ENCODE data around the gene ZNF24.

ZNF24 gene

DNA sequence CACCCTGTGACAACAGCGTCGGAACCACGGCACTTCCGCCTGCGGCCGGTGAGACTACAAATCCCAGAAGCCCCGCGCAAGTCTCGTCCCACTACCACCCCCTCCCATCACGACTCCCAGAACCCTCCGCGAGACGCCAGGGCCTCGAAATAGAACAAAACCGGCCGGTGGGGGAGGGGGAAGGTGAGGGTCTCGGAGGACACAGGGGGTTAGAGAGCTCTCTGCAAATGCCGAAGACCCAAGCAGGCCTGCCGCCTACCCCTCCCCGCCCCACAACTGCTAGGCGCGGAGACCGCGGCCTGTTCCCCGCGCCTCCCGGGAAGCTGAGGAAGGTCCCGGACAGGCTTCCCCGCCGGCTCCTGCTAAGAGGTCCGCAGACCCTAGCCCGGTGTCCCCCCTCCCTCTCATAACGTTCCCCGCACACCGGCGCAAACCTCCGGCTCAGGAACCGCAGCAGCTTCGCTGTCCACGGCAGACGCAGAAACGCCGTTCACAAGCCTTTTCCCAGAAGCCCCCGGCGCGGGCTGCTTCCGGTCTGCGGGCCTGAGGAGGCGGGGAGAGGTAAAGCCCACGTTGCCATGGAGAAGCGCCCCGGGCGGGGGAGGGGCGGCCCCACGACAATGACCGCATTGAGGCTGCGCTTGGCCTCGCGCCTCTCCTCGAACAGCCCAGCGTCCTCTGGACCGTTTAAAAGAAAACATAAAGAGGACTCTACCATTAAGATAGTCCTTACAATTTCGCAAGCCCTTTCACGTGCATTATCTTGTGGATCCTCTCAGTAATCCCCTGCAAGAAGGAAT lies at the start of gene ZNF24:
Gene ZNF24, minus strand, starts transcription at position 485 of the 800 bp plus-strand sequence. CDS start 3,770 bp downstream, outside the sequence.
- H3K4me3 ChIP-seq (ENCODE audit: low read depth, low read length), result peak within 1 kb of the TSS; percentile 94

DNA sequence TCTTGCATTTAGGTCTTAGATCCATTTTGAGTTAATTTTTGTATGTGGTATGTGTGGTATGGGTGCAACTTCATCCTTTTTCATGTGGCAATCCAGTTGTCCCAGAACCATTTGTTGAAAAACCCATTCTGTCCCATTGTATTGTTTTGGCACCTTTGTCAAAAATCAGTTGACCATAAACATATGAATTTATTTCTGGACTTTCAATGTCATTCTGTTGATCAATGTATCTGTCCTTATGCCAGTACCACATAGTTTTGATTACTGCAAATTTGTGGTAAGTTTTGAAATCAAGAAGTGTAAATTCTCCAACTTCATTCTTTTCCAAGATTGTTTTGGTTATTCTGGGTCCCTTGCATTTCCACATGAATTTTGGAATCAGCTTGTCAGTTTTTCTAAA lies 49.5 kb upstream of the ZNF24 start:
- H3K4me3 ChIP-seq (ENCODE audit: low read depth, low read length), result no peak overlapping the region

DNA sequence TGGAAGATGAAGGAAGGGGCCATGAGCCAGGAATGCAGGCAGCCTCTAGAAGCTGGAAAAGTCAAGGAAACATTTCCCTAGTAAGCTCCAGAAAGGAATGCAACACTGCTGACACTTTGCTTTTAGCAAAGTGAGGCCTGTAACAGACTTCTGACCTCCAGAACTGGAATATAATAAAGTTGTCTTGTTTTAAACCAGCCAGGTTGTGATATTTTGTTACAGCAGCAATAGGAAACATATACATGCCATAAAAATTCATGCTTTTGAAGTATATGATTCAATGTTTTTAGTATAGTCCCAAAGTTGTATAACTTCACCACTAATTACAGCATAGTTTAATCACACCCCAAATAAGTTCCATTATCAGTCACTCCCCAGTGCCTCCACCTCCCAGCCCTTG lies 48.2 kb upstream of the ZNF24 start:
- no peak overlapping the region for H3K4me3 ChIP-seq (ENCODE audit: low read depth, low read length)

DNA sequence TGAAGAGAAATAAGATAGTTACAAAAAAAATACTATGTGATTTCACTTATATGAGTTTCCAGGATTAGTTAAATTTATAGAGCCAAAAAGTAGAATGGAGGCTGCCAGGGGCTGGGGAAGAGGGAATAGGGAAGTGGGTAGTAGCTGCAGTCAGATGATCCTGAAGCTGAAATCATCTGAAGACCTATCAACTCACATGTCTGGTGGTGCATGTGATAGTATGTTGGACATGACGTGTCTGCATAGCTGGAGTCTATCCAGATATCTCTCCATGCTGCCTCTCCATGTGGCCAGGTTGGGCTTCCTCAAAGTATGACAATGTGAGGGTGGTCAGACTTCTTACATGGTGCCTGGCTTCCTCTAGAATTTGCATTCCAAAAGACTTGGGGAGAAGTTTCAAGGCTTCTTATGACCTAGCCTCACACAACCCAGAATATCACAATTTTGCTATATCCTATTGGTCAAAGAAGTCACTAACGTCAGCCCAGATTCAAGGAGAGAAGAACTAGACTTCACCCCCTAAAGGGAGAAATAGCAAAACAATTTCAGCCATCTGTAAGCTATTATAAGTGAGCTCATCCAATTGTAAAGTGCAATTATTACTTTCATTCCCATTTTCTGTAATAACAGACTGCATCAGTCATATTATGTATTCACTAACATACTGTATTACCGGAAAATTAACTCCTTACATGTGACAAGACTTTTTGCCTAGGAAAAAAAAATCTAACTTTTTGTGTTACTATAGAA lies 46.9 kb upstream of the ZNF24 start:
- no peak overlapping the region for H3K4me3 ChIP-seq (ENCODE audit: low read depth, low read length)

DNA sequence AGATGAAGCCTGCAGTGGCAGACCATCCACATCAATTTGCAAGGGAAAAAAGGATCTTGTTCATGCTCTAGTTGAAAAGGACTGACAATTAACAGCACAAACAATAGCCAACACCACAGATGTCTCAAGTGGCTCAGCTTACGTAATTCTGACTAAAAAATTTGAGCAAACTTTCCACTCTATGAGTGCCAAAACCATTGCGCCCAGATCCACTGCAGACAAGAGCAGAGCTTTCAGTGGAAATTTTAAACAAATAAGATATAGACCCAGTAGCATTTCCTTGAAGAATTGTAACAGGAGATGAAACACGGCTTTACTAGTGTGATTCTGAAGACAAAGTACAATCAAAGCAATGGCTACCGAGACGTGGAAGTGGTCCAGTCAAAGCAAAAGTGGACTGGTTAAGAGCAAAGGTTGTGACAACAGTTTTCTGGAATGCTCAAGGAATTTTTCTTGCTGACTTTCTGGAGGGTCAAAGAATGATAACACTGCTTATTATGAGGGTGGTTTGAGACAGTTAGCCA lies 44.9 kb upstream of the ZNF24 start:
- H3K4me3 ChIP-seq (ENCODE audit: low read depth, low read length), result no peak overlapping the region

DNA sequence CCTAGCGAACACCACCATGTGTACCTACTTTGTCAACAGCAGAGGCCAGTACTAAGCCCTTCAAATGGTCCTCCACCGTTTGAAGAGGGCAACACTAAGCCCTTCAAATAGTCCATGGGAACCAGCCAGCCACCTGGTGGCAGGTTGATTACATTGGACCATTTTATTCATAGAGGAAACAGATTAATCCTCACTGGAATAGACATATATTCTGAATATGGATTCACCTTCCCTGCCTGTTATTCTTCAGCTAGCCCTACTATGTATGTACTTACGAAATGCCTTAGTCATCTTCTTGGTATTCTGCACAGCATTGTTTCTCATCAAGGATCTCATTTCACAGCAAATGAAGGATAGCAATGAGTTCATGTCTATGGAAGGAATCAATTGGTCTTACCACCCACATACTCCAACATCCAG lies 42.9 kb upstream of the ZNF24 start:
- no peak overlapping the region for H3K4me3 ChIP-seq (ENCODE audit: low read depth, low read length)

DNA sequence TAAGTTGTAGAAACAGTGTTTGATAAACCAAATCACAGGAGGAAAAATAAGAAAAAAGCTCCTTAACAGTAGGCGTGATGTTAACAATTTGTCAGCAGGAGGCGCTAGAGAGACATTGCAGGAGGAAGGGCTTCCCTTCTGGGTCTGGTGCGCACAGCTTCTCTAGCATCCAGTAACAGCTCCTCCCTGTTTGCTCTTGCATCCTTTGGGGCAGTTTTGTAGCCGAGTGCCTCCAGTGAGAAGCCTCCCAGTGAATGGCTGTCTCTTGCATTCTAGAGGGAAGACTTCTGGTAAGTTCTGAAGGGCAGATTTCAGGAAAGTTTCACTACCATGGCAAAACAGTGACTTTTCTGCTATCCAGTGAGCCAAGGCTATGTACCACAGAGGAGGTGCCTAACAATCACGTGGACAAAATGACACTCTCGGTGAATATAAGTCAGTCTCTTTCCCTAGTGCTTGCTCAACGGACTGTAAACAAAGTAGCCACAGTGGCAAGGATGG lies 42.4 kb upstream of the ZNF24 start:
- H3K4me3 ChIP-seq (ENCODE audit: low read depth, low read length), result no peak overlapping the region

DNA sequence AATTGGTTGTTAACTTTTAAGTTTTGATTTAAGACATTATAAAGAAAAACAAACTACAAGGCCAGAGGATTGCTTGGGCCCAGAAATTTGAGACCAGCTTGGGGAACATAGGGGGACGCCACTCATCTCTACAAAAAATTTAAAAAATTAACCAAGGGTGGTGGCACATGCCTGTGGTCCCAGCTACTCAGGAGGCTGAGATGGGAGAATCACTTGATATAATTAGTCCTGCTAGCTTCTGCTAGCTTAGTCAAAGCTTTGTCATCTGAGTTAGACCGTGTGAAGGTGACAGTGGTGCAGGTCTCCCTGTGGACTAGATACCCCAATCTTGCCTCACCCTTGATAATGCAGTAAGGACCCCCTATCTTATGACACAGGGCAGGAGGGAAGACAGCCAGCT lies 38.9 kb upstream of the ZNF24 start:
- H3K4me3 ChIP-seq (ENCODE audit: low read depth, low read length), result no peak overlapping the region

DNA sequence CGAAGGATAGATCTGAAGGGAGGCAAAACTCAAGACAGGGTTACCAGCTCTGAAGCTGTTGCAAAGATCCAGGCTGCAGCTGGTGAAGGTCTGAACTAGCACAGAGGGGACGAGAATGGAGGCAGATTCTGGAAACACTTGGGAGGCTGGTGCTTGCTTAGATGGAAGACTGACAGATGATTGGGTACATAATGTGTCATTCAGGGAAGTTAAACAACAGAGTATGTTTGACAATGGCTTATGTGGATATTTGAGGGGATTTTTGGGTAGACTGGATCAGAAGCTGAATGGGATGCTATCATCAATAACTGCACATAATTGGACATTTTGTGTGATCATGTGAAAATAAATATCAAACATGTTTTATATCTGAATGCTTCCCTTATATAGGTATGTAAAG lies 35.2 kb upstream of the ZNF24 start:
- no peak overlapping the region for H3K4me3 ChIP-seq (ENCODE audit: low read depth, low read length)

DNA sequence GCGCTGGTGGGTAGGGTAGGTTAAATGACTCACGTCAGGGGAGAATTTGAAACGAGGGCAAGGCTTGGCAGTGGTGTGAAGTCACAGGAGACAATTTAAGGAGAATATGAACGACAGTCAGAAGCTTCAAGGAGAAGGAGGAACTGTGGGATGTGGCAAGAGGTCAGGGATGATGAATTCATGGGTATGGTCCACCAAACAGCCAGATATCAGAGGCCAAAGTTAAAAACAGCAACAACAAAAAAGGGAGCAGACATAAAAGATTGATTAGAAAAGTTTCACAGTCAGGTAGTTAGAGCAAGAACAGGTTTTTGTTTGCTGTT lies 34.3 kb upstream of the ZNF24 start:
- H3K4me3 ChIP-seq (ENCODE audit: low read depth, low read length), result no peak overlapping the region

DNA sequence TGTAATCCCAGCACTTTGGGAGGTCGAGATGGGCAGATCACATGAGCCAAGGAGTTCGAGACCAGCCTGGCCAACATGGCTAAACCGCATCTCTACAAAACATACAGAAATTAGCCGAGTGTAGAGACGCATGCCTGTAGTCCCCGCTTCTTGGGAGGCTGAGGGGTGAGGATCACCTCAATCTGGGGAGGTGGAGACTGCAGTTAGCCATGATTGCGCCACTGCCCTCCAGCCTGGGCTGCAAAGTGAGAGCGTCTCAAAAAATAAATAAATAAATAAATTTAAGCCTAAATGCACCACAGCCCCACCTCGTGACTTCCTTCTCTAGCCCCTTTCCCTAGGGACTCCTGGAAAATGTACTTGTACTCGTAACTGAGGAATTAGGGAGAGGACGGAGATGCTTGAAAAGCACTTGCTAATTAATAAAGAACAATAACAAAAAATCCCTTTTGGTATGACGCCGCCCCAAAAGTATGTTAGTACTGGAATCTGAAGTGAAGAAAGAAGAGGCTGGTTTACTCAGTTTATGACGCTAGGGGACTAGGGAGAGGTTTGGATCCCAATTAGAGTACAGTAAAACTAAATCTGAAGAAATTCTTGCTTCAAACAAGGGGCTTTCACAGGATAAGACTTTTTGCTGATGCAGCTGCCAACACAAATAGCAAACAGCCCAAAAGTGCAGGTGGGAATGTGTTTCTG lies 33.8 kb upstream of the ZNF24 start:
- H3K4me3 ChIP-seq (ENCODE audit: low read depth, low read length), result no peak overlapping the region

DNA sequence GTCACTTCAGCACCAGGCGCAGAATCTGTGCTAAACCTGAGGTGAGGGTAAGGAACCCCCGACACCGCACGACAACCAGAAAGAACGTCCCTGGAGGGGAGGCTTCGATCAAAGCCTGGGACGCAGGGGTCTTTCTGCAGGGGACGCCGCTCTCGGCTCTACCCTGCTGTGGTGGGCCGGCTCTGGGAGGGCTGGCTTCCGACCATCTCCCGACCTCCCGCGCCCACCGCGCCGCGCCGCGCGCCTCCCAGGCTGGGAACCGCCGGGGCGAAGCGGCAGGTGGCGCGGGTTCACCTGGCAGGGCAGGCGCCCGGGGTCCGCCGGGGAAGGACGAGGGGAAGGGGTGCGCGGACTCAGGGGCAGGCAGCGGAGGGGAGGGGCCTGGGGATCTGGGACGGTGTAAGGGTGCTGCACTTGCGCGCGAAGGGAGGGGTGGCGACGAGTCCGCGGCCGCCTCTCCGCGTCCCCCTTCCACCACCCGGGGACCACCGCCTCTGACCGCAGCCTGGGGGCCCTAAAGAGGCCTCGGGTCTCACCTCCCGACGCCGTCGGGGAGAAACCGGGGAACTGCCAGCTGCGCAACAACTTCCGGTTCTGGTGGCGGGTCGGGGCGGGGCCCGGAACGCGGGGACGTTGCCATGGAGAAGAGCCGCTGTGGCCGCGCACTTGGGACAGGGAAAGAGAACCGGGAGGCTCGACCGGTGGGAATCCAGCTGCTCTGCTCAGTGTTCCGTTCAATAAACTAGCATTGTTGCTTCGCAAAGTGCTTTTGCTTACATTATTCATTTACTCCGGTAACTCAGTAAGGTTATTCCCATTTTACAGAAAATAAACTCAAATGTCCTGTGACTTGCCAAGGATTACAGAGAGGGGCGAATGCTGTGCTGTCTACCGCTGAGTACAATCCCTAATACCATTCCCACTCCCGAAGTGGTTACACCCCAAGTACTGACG lies 32.8 kb upstream of the ZNF24 start, which contains the start of gene ZNF396:
Gene ZNF396, minus strand, starts transcription at position 596 of the 954 bp plus-strand sequence. CDS start 3,045 bp downstream, outside the sequence.
- peak within 1 kb of the TSS; percentile 71 for H3K4me3 ChIP-seq (ENCODE audit: low read depth, low read length)

DNA sequence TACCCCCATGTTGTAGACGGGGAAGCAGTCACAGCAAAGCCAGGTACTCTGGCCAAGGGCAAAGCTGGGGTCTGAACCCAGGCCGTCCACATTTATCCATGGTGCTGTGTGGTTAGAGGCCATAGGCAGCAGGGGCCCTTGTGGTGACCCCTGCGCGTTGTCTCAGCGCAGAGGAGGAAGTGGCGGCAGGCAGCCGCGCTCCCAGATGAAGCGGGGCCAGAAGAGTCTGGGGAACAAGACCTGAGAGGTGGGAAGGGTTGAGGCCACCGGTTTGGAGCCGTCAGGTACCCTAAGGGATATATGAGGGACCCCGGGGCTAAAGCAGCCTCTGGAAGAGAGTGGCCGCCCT lies 32.1 kb upstream of the ZNF24 start:
- H3K4me3 ChIP-seq (ENCODE audit: low read depth, low read length), result peak overlapping the region; percentile 71

DNA sequence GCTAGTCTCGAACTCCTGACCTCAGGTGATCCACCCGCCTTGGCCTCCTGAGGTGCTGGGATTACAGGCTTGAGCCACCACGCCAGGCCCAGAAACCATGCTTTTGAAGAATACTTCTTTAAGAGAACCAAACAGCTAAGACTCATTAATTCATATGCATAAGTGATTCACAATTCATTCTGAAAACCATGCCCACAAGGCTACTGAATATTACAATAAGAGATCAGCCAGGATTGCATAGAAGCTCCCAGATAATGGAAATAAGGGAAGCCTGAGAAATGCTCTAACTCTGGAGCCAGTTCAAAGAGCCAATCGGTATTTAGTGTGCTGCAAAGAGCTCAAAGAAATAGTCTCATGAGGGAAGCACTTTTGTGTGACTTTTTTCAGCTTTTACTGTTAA lies 30.5 kb upstream of the ZNF24 start:
- no peak overlapping the region for H3K4me3 ChIP-seq (ENCODE audit: low read depth, low read length)

DNA sequence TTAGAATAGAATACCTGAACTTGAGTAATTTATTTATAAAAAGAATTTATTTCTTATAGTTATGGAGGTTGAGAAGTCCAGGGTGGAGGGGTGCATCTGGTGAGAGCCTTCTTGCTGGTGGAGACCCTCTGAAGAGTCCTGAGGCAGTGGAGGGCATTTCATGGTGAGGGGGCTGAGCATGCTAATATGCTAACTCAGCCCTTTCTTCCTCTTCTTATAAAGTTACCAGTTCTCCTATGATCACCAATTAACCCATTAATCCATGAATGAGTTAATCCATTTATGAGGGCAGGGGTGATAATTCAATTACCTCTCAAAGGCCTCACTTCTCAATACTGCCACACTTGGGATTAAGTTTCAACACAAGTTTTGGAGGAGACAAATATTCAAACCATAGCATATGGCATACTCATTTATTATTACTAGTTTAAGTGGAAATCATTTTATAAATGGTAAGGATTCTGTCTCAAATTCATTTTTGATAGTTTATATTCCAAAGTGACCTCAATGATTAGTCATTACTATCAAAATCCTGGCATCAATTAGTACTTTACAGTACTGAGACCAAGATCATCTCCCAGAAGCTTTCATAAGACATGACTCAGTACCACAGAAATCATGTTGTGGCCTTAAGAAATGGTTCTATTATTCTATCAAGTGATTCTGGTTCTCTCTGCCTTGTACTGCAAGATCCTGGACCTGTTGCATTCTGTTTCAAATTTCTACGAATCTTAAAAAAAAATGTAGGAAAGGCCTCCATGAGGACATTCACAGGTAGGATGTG lies 27.4 kb upstream of the ZNF24 start:
- H3K4me3 ChIP-seq (ENCODE audit: low read depth, low read length), result no peak overlapping the region

DNA sequence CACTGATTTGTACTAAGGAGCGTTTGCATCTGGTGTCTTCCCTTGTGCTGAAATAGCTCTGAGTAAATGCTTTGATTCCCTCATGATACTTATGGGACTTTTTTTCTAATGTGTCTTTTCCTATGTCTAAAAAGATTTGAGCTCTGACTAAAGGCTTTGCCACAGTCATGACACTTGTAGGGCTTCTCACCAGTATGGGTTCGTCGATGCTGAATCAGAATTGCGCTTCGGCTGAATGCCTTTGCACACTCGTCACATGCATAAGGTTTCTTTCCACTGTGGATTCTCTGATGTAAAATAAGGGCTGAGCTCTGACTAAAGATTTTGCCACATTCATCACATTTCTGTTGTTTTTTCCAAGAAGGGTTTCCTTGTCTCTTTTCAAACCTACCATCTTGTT lies 24.9 kb upstream of the ZNF24 start:
- H3K4me3 ChIP-seq (ENCODE audit: low read depth, low read length), result no peak overlapping the region

DNA sequence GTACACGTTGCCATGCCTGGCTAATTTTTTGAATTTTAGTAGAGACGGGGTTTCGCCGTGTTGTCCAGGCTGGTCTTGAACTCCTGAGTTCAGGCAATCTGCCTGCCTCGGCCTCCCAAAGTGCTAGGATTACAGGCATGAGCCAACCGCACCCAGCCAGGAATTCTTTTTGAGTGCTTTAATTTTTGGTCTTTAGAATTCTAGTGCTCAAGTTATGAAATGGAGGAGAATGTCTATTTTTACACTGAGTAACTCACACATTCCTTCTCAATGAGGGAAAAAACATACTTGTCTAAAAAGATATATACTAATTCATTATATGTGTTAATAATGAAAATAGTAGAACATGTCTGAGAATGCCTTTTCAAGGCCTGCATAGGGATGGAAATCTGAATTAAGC lies 24.4 kb upstream of the ZNF24 start:
- H3K4me3 ChIP-seq (ENCODE audit: low read depth, low read length), result no peak overlapping the region

DNA sequence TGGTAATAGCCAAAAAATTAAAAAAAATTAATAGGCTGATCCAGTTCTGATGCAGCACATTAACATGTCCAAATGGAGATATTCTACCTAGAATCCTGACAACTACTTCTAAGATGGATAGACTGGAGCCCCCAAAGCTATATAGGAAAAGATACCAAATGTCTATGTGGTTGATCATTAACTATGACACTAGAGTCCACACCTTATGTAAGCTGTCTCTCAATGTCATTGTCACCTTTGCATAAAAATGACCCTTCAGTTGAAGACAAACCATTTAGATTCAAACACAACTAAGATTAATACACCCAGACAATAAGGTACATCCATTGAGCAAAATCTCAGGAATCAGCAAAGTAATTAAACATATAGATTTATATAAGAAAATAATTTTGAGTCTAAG lies 18.3 kb upstream of the ZNF24 start:
- H3K4me3 ChIP-seq (ENCODE audit: low read depth, low read length), result no peak overlapping the region

DNA sequence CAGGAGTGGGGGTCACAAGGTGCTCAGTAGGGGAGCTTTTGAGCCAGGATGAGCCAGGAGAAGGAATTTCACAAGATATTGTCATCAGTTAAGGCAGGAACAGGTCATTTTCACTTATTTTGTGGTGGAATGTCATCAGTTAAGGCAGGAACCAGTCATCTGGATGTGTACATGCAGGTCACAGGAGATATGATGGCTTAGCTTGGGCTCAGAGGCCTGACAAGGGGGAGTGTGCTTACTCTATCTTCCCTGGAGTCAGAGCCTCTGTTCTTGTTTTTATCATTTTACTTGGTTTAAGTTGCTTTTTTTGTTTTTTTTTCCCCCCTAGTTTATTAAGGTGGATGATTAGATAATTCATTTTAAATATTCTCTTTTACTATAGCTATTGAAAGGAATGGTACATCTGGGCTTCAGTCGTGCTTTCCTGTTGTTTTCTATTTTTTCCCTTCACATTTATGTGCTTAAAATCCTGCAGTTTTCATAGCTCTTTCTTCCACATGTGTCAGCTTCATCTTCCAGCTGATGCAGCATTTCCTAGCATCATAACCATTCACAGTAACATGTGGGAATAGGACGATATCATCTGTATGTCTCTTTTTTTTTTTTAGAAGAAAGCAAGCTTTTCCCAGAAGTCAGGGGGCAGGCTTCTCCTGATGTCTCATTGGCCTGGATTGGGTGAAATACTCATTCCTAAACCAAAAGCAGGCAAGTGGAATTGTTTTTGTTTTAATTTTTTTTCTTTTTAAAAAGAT lies 17.5 kb upstream of the ZNF24 start:
- H3K4me3 ChIP-seq (ENCODE audit: low read depth, low read length), result no peak overlapping the region
